ENCODE measurements around the gene DUOXA1.
A peak's percentile ranks its signal among the peaks of the same experiment; 100 is the strongest.

Gene DUOXA1

DNA sequence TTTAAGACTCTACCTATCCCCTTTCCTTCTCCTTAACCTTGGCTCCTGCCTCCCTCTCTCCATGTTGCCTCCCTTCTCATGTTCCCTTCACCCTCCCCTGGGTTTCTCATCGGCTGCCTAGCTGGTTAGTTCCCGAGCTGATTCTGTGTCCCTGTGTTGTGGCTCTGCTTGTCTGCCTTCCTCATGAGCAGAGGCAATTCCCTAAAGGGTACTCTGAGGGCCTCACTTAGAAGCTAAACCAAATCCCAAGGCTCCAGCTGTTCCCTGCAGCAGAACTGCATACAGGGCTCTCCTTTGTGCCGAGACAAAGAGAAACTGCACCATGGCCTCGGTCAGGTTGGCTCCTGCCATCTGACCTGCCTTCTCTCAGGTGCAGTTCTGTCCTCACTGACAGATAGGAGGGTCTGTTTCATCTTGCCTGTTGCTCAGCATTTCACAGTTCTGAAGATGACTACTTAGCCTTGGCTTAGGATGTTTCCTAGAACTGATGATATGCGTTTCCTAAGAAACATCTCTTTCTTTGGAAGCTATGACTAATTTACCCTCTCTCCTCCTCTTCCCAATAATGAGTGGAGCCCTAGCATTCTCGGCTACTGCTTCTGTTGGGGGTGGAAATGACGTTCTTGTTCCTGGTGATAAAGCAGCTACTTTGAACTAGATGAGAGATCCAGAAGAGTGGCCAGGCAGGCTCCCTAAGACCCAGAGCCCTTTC lies 27.2 kb upstream of the DUOXA1 start:
- H2BK15ac ChIP-seq (ENCODE audit: low read depth, poor library complexity, severe bottlenecking), result no peak overlapping the region
- WGBS, result 70% methylated on average over 6 of the region's 7 CpGs
- H3K4me2 ChIP-seq (ENCODE audit: low read length, poor library complexity, severe bottlenecking), result no peak overlapping the region

DNA sequence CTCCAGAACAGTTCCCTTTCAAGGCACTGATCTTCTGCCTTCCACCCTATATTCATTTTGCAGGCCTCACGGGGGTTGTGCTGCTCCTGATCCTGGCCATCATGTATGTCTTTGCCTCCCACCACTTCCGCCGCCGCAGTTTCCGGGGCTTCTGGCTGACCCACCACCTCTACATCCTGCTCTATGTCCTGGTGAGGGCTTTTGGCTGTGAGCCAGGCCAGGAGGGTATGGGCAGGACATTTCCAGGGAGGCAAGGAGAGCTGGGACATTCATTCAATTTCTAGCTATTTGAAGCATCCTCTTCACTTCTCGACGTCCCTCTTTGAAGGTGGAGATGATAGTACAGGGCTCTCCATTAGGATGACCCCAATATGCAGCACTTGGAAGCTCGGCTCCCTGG lies 26.1 kb upstream of the DUOXA1 start:
- Histone ChIP-seq H3K4me1 (ENCODE audit: control insufficient read depth, insufficient read depth, low read depth, low read length) (no peaks in the 10 kb centered on the region), H3K36me3 (ENCODE audit: control insufficient read depth in 1 of 2, insufficient read depth in 2 of 2, low read depth in 1 of 2, low read length in 2 of 2) (peaks cover 4 to 16% of the 10 kb centered on the region in 2 experiments), H3K4ac (ENCODE audit: low read depth in 1 of 2, low read length in 2 of 2) (no peak overlapping the region), H3K27ac (ENCODE audit: low read length, poor library complexity, severe bottlenecking) (no peak overlapping the region), H2BK15ac (ENCODE audit: low read depth, poor library complexity, severe bottlenecking) (no peak overlapping the region), H2AK5ac (ENCODE audit: low read length, severe bottlenecking) (no peak overlapping the region), H3K79me1 (replicated peaks; ENCODE audit: low read length, poor library complexity, severe bottlenecking) (peaks cover 2% of the 10 kb centered on the region), H3K4me3 (ENCODE audit: insufficient read depth in 1 of 2, low read depth in 1 of 2, low read length in 2 of 2) (no peak overlapping the region), H2BK5ac (ENCODE audit: low read depth, low read length, poor library complexity, severe bottlenecking) (no peak overlapping the region), H2AFZ (ENCODE audit: low read depth, low read length) (no peak overlapping the region), H3K4me2 (ENCODE audit: low read length, poor library complexity, severe bottlenecking) (no peak overlapping the region), H3K23ac (ENCODE audit: low read length in 2 of 2) (no peak overlapping the region), H3K9ac (ENCODE audit: low read length) (no peak overlapping the region), H3K9me3 (ENCODE audit: control insufficient read depth, low read length) (no peaks in the 10 kb centered on the region), H3K18ac (ENCODE audit: low read depth in 1 of 2, low read length in 2 of 2) (no peak overlapping the region), H2BK12ac (ENCODE audit: low read length in 2 of 2) (no peak overlapping the region), H3K14ac (ENCODE audit: low read length in 2 of 2) (no peak overlapping the region), H3K27me3 (ENCODE audit: control insufficient read depth in 1 of 2, insufficient read depth in 1 of 2, low read length in 2 of 2) (no peaks in the 10 kb centered on the region), H4K91ac (ENCODE audit: low read length) (no peak overlapping the region), H4K8ac (ENCODE audit: low read length) (no peak overlapping the region), H2BK120ac (ENCODE audit: low read depth, low read length) (no peak overlapping the region)
- 90% methylated on average over 7 of the region's 8 CpGs for WGBS
- no peak for DNase-seq

More for the DNA sequence above, 27.2 kb upstream of the DUOXA1 start:
- peak overlapping the region; percentile 75 for H3K9ac ChIP-seq (ENCODE audit: low read length)
- no peak overlapping the region for H2BK12ac ChIP-seq (ENCODE audit: low read length in 2 of 2)
- H2AK5ac ChIP-seq (ENCODE audit: low read length, severe bottlenecking), result no peak overlapping the region
- peaks cover 4% of the 10 kb centered on the region for H3K79me1 ChIP-seq (replicated peaks; ENCODE audit: low read length, poor library complexity, severe bottlenecking)
- H2BK5ac ChIP-seq (ENCODE audit: low read depth, low read length, poor library complexity, severe bottlenecking), result no peak overlapping the region
- no peaks in the 10 kb centered on the region for H3K4me1 ChIP-seq (ENCODE audit: control insufficient read depth, insufficient read depth, low read depth, low read length)
- no peak overlapping the region for H4K91ac ChIP-seq (ENCODE audit: low read length)
- no peak overlapping the region for H2BK120ac ChIP-seq (ENCODE audit: low read depth, low read length)
- H2AFZ ChIP-seq (ENCODE audit: low read depth, low read length), result no peak overlapping the region
- H4K8ac ChIP-seq (ENCODE audit: low read length), result no peak overlapping the region
- no peak overlapping the region for H3K23ac ChIP-seq (ENCODE audit: low read length in 2 of 2)
- peaks cover 0 to 13% of the 10 kb centered on the region in 2 experiments for H3K36me3 ChIP-seq (ENCODE audit: control insufficient read depth in 1 of 2, insufficient read depth in 2 of 2, low read depth in 1 of 2, low read length in 2 of 2)
- DNase-seq, result peak; percentile 25
- H3K18ac ChIP-seq (ENCODE audit: low read depth in 1 of 2, low read length in 2 of 2), result no peak overlapping the region
- no peak overlapping the region for H3K4ac ChIP-seq (ENCODE audit: low read depth in 1 of 2, low read length in 2 of 2)
- H3K27ac ChIP-seq (ENCODE audit: low read length, poor library complexity, severe bottlenecking), result no peak overlapping the region
- no peaks in the 10 kb centered on the region for H3K9me3 ChIP-seq (ENCODE audit: control insufficient read depth, low read length)
- H3K14ac ChIP-seq (ENCODE audit: low read length in 2 of 2), result no peak overlapping the region
- no peaks in the 10 kb centered on the region for H3K27me3 ChIP-seq (ENCODE audit: control insufficient read depth in 1 of 2, insufficient read depth in 1 of 2, low read length in 2 of 2)
- H3K4me3 ChIP-seq (ENCODE audit: insufficient read depth in 1 of 2, low read depth in 1 of 2, low read length in 2 of 2), result peak overlapping the region in 1 of 2 experiments; percentile 20

DNA sequence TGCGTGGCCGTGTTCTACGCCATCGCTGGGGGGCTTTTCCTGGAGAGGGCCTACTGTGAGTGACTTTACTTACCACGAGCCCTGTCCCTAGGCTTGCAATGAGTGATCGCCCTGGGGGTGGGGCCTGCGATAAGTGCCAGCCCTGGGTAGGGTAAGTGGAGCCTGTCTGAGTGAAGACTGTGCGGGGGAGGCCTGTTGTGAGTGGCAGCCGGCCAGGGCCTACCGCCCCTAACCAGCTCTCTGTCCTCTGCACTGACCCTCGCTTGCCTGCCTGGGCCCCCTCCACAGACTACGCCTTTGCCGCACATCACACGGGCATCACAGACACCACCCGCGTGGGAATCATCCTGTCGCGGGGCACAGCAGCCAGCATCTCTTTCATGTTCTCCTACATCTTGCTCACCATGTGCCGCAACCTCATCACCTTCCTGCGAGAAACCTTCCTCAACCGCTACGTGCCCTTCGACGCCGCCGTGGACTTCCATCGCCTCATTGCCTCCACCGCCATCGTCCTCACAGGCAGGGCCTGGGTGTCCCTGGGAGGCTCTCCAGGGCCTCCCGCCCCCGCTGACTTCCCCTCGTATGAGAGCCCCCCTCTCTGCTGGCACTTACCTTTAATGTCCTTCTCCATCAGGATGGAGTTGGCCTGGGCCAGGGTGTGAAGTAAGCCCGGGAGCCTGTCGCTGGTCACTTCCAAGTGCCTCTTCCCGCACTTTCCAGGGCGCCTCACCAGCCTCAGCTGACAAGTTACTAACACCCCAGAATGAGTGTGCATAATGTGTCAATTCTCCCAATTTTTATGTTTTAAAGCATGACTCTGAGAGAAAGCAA lies 22.5 kb upstream of the DUOXA1 start:
- 93% methylated on average over 32 of the region's 36 CpGs for WGBS
- Histone ChIP-seq H2AK5ac (ENCODE audit: low read length, severe bottlenecking) (no peak overlapping the region), H3K79me1 (replicated peaks; ENCODE audit: low read length, poor library complexity, severe bottlenecking) (no peaks in the 10 kb centered on the region), H4K91ac (ENCODE audit: low read length) (no peak overlapping the region), H4K8ac (ENCODE audit: low read length) (no peak overlapping the region), H3K9ac (ENCODE audit: low read length) (no peak overlapping the region), H2BK15ac (ENCODE audit: low read depth, poor library complexity, severe bottlenecking) (no peak overlapping the region), H2AFZ (ENCODE audit: low read depth, low read length) (no peak overlapping the region), H3K4ac (ENCODE audit: low read depth in 1 of 2, low read length in 2 of 2) (no peak overlapping the region), H3K4me2 (ENCODE audit: low read length, poor library complexity, severe bottlenecking) (no peak overlapping the region), H3K18ac (ENCODE audit: low read depth in 1 of 2, low read length in 2 of 2) (no peak overlapping the region), H2BK5ac (ENCODE audit: low read depth, low read length, poor library complexity, severe bottlenecking) (no peak overlapping the region), H3K27ac (ENCODE audit: low read length, poor library complexity, severe bottlenecking) (no peak overlapping the region), H2BK12ac (ENCODE audit: low read length in 2 of 2) (no peak overlapping the region), H3K36me3 (ENCODE audit: control insufficient read depth in 1 of 2, insufficient read depth in 2 of 2, low read depth in 1 of 2, low read length in 2 of 2) (peaks cover 4 to 13% of the 10 kb centered on the region in 2 experiments), H3K4me1 (ENCODE audit: control insufficient read depth, insufficient read depth, low read depth, low read length) (peaks cover 6% of the 10 kb centered on the region), H3K9me3 (ENCODE audit: control insufficient read depth, low read length) (no peaks in the 10 kb centered on the region), H3K23ac (ENCODE audit: low read length in 2 of 2) (no peak overlapping the region), H3K27me3 (ENCODE audit: control insufficient read depth in 1 of 2, insufficient read depth in 1 of 2, low read length in 2 of 2) (peaks cover 0 to 7% of the 10 kb centered on the region in 2 experiments), H3K4me3 (ENCODE audit: insufficient read depth in 1 of 2, low read depth in 1 of 2, low read length in 2 of 2) (no peak overlapping the region), H2BK120ac (ENCODE audit: low read depth, low read length) (no peak overlapping the region), H3K14ac (ENCODE audit: low read length in 2 of 2) (peak overlapping the region in 1 of 2 experiments; percentile 38)
- no peak for DNase-seq

DNA sequence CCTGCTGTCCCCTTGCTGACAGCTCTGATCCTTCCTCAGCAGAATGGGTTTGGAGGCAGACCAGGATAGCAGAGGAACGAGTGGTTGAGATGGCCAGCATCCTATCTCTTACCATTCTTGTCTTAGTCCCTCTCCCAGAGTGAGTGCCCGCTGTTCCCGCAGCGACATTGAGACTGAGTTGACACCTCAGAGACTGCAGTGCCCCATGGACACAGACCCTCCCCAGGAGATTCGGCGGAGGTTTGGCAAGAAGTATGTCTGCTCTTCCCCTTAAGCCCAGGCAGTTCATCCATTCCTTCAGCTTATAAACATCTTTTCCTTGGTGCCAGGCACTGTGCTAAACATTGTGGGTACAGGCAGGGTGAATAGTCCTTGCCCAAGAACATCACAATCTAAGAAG lies 21.3 kb upstream of the DUOXA1 start:
- no peak overlapping the region for H3K4ac ChIP-seq (ENCODE audit: low read depth in 1 of 2, low read length in 2 of 2)
- no peaks in the 10 kb centered on the region for H3K9me3 ChIP-seq (ENCODE audit: control insufficient read depth, low read length)
- no peak for DNase-seq
- peaks cover 0 to 15% of the 10 kb centered on the region in 2 experiments for H3K27me3 ChIP-seq (ENCODE audit: control insufficient read depth in 1 of 2, insufficient read depth in 1 of 2, low read length in 2 of 2)
- no peak overlapping the region for H2BK5ac ChIP-seq (ENCODE audit: low read depth, low read length, poor library complexity, severe bottlenecking)
- H3K79me1 ChIP-seq (replicated peaks; ENCODE audit: low read length, poor library complexity, severe bottlenecking), result no peaks in the 10 kb centered on the region
- no peak overlapping the region for H3K27ac ChIP-seq (ENCODE audit: low read length, poor library complexity, severe bottlenecking)
- H2AFZ ChIP-seq (ENCODE audit: low read depth, low read length), result no peak overlapping the region
- peaks cover 6% of the 10 kb centered on the region for H3K4me1 ChIP-seq (ENCODE audit: control insufficient read depth, insufficient read depth, low read depth, low read length)
- no peak overlapping the region for H3K14ac ChIP-seq (ENCODE audit: low read length in 2 of 2)
- no peak overlapping the region for H3K18ac ChIP-seq (ENCODE audit: low read depth in 1 of 2, low read length in 2 of 2)
- H4K8ac ChIP-seq (ENCODE audit: low read length), result no peak overlapping the region
- peaks cover 4 to 13% of the 10 kb centered on the region in 2 experiments for H3K36me3 ChIP-seq (ENCODE audit: control insufficient read depth in 1 of 2, insufficient read depth in 2 of 2, low read depth in 1 of 2, low read length in 2 of 2)
- no peak overlapping the region for H4K91ac ChIP-seq (ENCODE audit: low read length)
- no peak overlapping the region for H3K23ac ChIP-seq (ENCODE audit: low read length in 2 of 2)
- H2BK15ac ChIP-seq (ENCODE audit: low read depth, poor library complexity, severe bottlenecking), result no peak overlapping the region
- no peak overlapping the region for H2BK12ac ChIP-seq (ENCODE audit: low read length in 2 of 2)
- no peak overlapping the region for H3K4me2 ChIP-seq (ENCODE audit: low read length, poor library complexity, severe bottlenecking)
- no peak overlapping the region for H3K9ac ChIP-seq (ENCODE audit: low read length)
- H3K4me3 ChIP-seq (ENCODE audit: insufficient read depth in 1 of 2, low read depth in 1 of 2, low read length in 2 of 2), result no peak overlapping the region
- no peak overlapping the region for H2BK120ac ChIP-seq (ENCODE audit: low read depth, low read length)
- no peak overlapping the region for H2AK5ac ChIP-seq (ENCODE audit: low read length, severe bottlenecking)
- WGBS, result 96% methylated on average over 6 of the region's 6 CpGs

All from mesenchymal stem cell (in vitro differentiated cells and primary cell).